Osteoblast (primary cell): ENCODE results near the gene HOXD13. TPM values are rescaled to one million over a fixed set of nuclear protein-coding genes. Genes with fewer than 3 reads are reported as not detected.
A peak's percentile ranks its signal among the peaks of the same experiment; 100 is the strongest.

Experiments used
- DNase-seq: peaks from one replicate; pipeline ENCODE4 v3.0.0; 2011; ENCODE audit warnings: low spot score, mixed read lengths; ENCODE audit not compliant: insufficient read length; ENCODE audit errors: missing footprints
- H2AFZ ChIP-seq: 2 replicates; pipeline ENCODE4 v1.6.0; 2011; ENCODE audit warnings: mild to moderate bottlenecking, low read length
- H3K27ac ChIP-seq: 2 replicates; pipeline ENCODE4 v1.5.1; 2011; ENCODE audit warnings: mild to moderate bottlenecking, low read depth, low read length, moderate library complexity
- H3K27me3 ChIP-seq: 2 replicates; pipeline ENCODE4 v1.6.0; 2012; ENCODE audit warnings: mild to moderate bottlenecking, control low read depth, inconsistent platforms, low read length, moderate library complexity; ENCODE audit not compliant: insufficient read depth
- H3K36me3 ChIP-seq: 2 replicates; pipeline ENCODE4 v1.5.1; 2011; ENCODE audit warnings: mild to moderate bottlenecking, low read length, control low read depth, moderate library complexity; ENCODE audit not compliant: insufficient read depth
- H3K4me1 ChIP-seq: 2 replicates; pipeline ENCODE4 v1.5.1; 2011; ENCODE audit warnings: mild to moderate bottlenecking, low read length, control low read depth, moderate library complexity; ENCODE audit not compliant: insufficient read depth
- H3K4me2 ChIP-seq: 2 replicates; pipeline ENCODE4 v1.6.0; 2011; ENCODE audit warnings: mild to moderate bottlenecking, low read length; ENCODE audit not compliant: insufficient read depth
- H3K4me3 ChIP-seq: fragments of 200-600 bp; sonication (generic); 3 replicates; pipeline ENCODE4 v1.5.1; 2012; ENCODE audit warnings: mild to moderate bottlenecking, low read length, inconsistent platforms; ENCODE audit not compliant: insufficient read depth
- H3K79me2 ChIP-seq: 2 replicates; pipeline ENCODE4 v1.6.0; 2012; ENCODE audit warnings: mild to moderate bottlenecking, low read length, control low read depth, inconsistent platforms; ENCODE audit not compliant: insufficient read depth
- H3K9me3 ChIP-seq: 2 replicates; pipeline ENCODE4 v1.5.1; 2011; ENCODE audit warnings: low read depth, low read length, control low read depth
- H4K20me1 ChIP-seq: 2 replicates; pipeline ENCODE4 v1.6.0; 2012; ENCODE audit warnings: mild to moderate bottlenecking, low read length, control low read depth; ENCODE audit not compliant: insufficient read depth
- CTCF ChIP-seq: IDR thresholded peaks from 2 replicates; pipeline ENCODE4 v1.5.1; 2011; ENCODE audit warnings: mild to moderate bottlenecking, low read depth, low read length, moderate library complexity; ENCODE audit errors: extremely low read depth
- total RNA-seq: library from RNA; depleted of rRNA; stranded (reverse); fragments of >200 nt; gene quantifications from 2 replicates; pipeline ENCODE4 v1.2.3, GENCODE V29; 2012

The HOXD13 gene
- total RNA-seq, 1 donor: not detected

- no peaks in the 10 kb centered on the region for H4K20me1 ChIP-seq
- H3K4me1 ChIP-seq: no peaks in the 10 kb centered on the region
- H3K4me2 ChIP-seq: no peak overlapping the region
- no peak for TF ChIP-seq CTCF
- DNase-seq: no peak
- no peaks in the 10 kb centered on the region for H3K79me2 ChIP-seq
- no peak overlapping the region for H2AFZ ChIP-seq
- H3K36me3 ChIP-seq: no peaks in the 10 kb centered on the region
- H3K4me3 ChIP-seq: no peak overlapping the region
- H3K9me3 ChIP-seq: no peaks in the 10 kb centered on the region
- peaks cover 97% of the 10 kb centered on the region for H3K27me3 ChIP-seq
- no peak overlapping the region for H3K27ac ChIP-seq
These were observed 1.7 kb upstream of the HOXD13 start for GRCh38 chr2:176090862-176091261.

DNA sequence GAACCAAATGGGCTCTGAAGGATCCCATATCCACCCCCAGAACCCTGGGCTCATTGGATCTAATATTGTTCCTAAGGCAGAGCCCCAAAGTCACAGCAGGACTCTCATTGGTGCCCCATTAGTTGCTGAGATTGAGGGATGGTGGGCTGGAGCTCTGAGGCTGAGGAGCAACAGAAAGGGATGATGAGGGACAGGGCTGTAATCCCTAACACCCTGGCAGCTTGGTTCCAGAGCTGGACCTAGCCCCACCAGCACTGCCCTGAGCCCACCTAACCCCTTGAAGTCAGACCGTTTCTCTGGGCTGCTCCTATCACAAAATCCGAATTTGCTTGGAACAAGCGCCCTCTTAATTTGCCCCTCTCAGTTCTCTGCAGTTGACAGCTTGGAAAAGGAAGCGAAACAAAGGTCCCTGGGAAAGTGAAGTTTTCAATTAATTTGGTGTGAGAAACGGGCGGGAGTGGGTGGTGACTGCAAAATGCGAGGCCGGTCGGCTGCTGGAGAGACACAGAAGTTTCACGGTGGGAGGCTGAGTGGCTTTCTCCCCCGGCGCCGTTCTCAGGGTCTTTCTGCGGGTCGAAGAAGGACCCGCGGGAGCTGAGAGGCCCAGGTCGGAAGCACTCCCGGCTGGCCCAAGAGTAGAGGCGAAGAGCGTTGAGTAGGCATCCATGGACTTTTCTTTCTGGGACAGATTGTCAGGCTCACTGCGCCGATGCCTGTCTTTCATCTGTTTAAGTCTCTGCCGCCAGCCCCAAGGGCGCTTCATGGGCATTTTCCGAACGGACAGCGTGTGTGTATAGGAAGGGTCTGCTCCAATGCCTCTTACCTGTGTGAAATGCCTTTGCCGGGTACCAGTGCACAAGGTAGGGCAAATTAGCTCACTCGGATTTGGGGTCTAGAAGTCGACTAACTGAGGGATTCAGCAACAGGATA, 927 bp upstream of the HOXD13 start:
- no peak for DNase-seq
- Histone ChIP-seq H2AFZ (no peak overlapping the region), H3K27ac (no peak overlapping the region), H3K9me3 (no peaks in the 10 kb centered on the region), H3K27me3 (peaks cover 97% of the 10 kb centered on the region), H3K36me3 (no peaks in the 10 kb centered on the region), H3K4me3 (no peak overlapping the region), H3K4me1 (no peaks in the 10 kb centered on the region), H3K79me2 (no peaks in the 10 kb centered on the region), H4K20me1 (no peaks in the 10 kb centered on the region), H3K4me2 (no peak overlapping the region)
- TF ChIP-seq CTCF: no peak

- Histone ChIP-seq H3K4me2 (peak overlapping the region; percentile 45), H3K27me3 (peaks cover 97% of the 10 kb centered on the region), H3K4me3 (peak overlapping the region; percentile 29), H2AFZ (peak overlapping the region; percentile 50), H3K27ac (no peak overlapping the region), H4K20me1 (no peaks in the 10 kb centered on the region), H3K4me1 (peaks cover 9% of the 10 kb centered on the region), H3K36me3 (no peaks in the 10 kb centered on the region), H3K79me2 (no peaks in the 10 kb centered on the region), H3K9me3 (no peaks in the 10 kb centered on the region)
- no peak for DNase-seq
- TF ChIP-seq CTCF: no peak
These were observed 800 bp downstream of the HOXD13 start for GRCh38 chr2:176093145-176093897.

DNA sequence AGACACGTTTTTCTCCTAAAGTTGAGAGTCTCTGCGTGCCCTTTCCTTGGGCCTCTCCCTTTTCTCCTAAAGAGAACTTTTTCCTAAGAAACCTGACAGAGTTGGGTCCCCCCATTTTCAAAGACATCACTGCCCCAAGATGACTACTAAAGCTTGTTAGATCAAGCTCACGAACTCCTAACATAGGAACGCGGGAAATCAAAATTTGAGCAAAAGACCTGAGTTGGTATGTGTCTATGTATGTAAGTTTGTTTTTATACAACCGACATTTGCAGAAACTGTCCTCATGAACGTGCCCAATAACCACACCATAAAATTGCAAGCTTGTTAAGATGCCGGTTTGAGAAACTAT, 1.4 kb downstream of the HOXD13 start:
- no peaks in the 10 kb centered on the region for H3K36me3 ChIP-seq
- no peak for TF ChIP-seq CTCF
- peaks cover 9% of the 10 kb centered on the region for H3K4me1 ChIP-seq
- H3K9me3 ChIP-seq: no peaks in the 10 kb centered on the region
- no peak overlapping the region for H3K4me3 ChIP-seq
- H3K27ac ChIP-seq: no peak overlapping the region
- no peaks in the 10 kb centered on the region for H3K79me2 ChIP-seq
- H2AFZ ChIP-seq: no peak overlapping the region
- H3K27me3 ChIP-seq: peaks cover 97% of the 10 kb centered on the region
- H4K20me1 ChIP-seq: no peaks in the 10 kb centered on the region
- H3K4me2 ChIP-seq: no peak overlapping the region
- DNase-seq: no peak
